Adrenal gland (tissue), 5 donors: ENCODE measurements around the gene CDH15.

Experiments used
- CTCF ChIP-seq, 6 experiments: fragments of 450-650 bp in 4 of 6; fragments of 200-600 bp in 2 of 6; sonication (generic) in 1 of 6; IDR thresholded peaks; 1 replicate in 5 of 6; 2 replicates in 1 of 6; pipeline versions ENCODE4 v1.5.1 to v1.8.0; 2016 to 2021; ENCODE audit warnings: antibody characterized with exemption in 6 of 6, mild to moderate bottlenecking in 2 of 6, moderate library complexity in 1 of 6
- POLR2A ChIP-seq, 2 donors: fragments of 450-650 bp; IDR thresholded peaks; one replicate each; pipeline ENCODE4 v1.6.1; 2017; ENCODE audit warnings: antibody characterized with exemption in 2 of 2, mild to moderate bottlenecking in 2 of 2, moderate library complexity in 1 of 2
- donor health status: DM: no; HTN: no; CAD: no.

DNA sequence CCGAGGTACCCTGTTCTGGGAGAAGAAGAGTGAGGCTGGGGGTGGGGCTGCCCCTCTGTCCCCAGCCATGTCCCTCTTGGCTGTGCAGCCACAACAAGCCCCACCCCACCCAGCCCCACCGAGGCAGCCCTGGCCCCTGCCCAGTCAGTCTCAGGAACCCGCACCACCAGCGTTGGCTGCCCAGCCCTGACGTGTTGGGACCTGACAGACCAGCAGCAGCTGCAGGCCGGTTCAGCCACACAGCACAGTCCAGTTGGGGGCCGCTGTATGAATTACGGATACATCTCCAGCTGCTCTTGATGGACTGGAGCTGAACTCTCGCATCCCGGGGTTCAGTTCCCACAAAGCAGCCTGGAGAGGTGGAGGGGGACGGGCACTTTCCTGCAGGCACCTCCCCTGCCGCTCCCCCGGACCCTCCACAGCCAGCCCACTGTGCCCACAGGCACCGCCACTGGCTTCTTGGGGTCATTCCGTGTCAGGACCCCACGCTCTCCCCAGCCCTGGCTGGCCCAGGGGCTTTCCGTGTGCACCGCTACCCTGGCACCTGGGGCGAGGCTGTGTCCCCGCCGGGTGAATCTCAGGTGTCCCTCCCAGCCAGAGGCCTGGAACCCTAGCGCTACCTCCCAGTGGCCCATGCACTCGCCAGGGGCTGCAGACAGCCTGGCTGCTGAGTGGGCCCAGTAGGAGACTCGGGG is 7.1 kb downstream of the CDH15 start:
- TF ChIP-seq CTCF (IDR thresholded peaks at IDR 0.05) (no peak), POLR2A (IDR thresholded peaks at IDR 0.05) (no peak)
